ENCODE data around the gene SPATA7. TPM values are rescaled to one million over a fixed set of nuclear protein-coding genes. Genes with fewer than 3 reads are reported as not detected.

The SPATA7 gene
- total and polyA plus RNA-seq, 9 of the 15 experiments (the other 6 are each of a cell fraction or from before 2014, with no cell fraction given), result 0.80 to 3.3 (median 2.5) TPM

GRCh38 chr14:88346048-88346639 lies 39.3 kb upstream of the SPATA7 start:
- 3% methylated on average over 5 of the region's 5 CpGs for WGBS (ENCODE audit: insufficient coverage, low coverage, missing lambda C conversion rate)
- Histone ChIP-seq H3K9ac (ENCODE audit: insufficient read depth in 1 of 2, low read depth in 2 of 2, low read length in 2 of 2) (no peak overlapping the region), H3K79me2 (ENCODE audit: control insufficient read depth, insufficient read depth, low read length) (no peaks in the 10 kb centered on the region), H4K20me1 (replicated peaks; ENCODE audit: control insufficient read depth, insufficient read depth, low read length) (no peaks in the 10 kb centered on the region), H3K9me1 (ENCODE audit: control insufficient read depth, insufficient read depth, low read length) (no peaks in the 10 kb centered on the region), H3K27me3 (ENCODE audit: control insufficient read depth in 2 of 2, insufficient read depth in 2 of 2, low read length in 2 of 2) (no peaks in the 10 kb centered on the region), H3K36me3 (ENCODE audit: control insufficient read depth, insufficient read depth, low read length) (no peaks in the 10 kb centered on the region), H3K27ac (ENCODE audit: extremely low read depth, low read depth, low read length) (no peak overlapping the region), H3K4me2 (ENCODE audit: insufficient read depth, low read length) (no peak overlapping the region), H3K4me1 (replicated peaks in 1 of 2; ENCODE audit: control insufficient read depth in 2 of 2, insufficient read depth in 2 of 2, low read length in 2 of 2) (no peaks in the 10 kb centered on the region), H3K9me3 (replicated peaks; ENCODE audit: control insufficient read depth, insufficient read depth, low read depth, low read length) (no peaks in the 10 kb centered on the region), H3K4me3 (no peak overlapping the region), H2AFZ (ENCODE audit: low read depth, low read length) (no peak overlapping the region)
- in situ Hi-C loops (cut with MboI), result no loop called here
- intact Hi-C loops (cut with micrococcal nuclease), result no loop called here
- CTCF ChIA-PET (ENCODE audit: low intra/inter-chr PET ratio), result no interaction called here
- FAIRE-seq, result no peak
- DNase-seq (ENCODE audit: extremely low read depth in 1 of 4, low spot score in 3 of 4), result peak in 1 of 4 experiments; percentile 1
- no peak for TF ChIP-seq ZNF134 (CRISPR knock-in tag; conservative IDR thresholded peaks at IDR 0.05)
- TF ChIP-seq FOSL1 (tag; conservative IDR thresholded peaks at IDR 0.05), result 0 out of 2 replicates have a peak, but pooled peaks have one; percentile 25
- TF ChIP-seq, protein P1, sequence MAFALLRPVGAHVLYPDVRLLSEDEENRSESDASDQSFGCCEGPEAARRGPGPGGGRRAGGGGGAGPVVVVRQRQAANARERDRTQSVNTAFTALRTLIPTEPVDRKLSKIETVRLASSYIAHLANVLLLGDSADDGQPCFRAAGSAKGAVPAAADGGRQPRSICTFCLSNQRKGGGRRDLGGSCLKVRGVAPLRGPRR (CRISPR knock-in tag; IDR thresholded peaks at IDR 0.05), result no peak
- no peak for TF ChIP-seq KDM1A (IDR thresholded peaks at IDR 0.05)
- TF ChIP-seq ZNF445 (CRISPR knock-in tag; IDR thresholded peaks at IDR 0.05; ENCODE audit: low read depth), result no peak
- no peak for TF ChIP-seq NFE2 (IDR thresholded peaks at IDR 0.05; ENCODE audit: low read depth)
- no peak for TF ChIP-seq THRAP3 (IDR thresholded peaks at IDR 0.05; ENCODE audit: borderline replicate concordance)
- no TSS peak for BruUV-seq (replicated peaks)
- ATAC-seq, result no peak
- POLR2A ChIA-PET, result no interaction called here
